GM12878 (cell line): ENCODE results near the gene TBXAS1. TPM values are rescaled to one million over a fixed set of nuclear protein-coding genes. Genes with fewer than 3 reads are reported as not detected.

Source experiments
- ATAC-seq: fragments of 200-7000 bp; cut with Tn5 transposase; 3 replicates; pipeline ENCODE4 v1.9.1; 2020; ENCODE audit warnings: mild to moderate bottlenecking, moderate library complexity
- BruUV-seq: library from RNA; stranded (reverse); fragments of 400-500 nt; replicated peaks from 2 replicates; lab custom pipeline; 2021; lab: Mats Ljungman, UMichigan
- CTCF ChIA-PET: fragments of 300-600 bp; sonication (Branson Sonifier 250); formaldehyde crosslinking; extraction: SDS; loops from one replicate; lab custom pipeline; 2021; ENCODE audit warnings: inconsistent platforms; lab: Yijun Ruan, JAX
- POLR2A ChIA-PET: fragments of 350-600 bp; formaldehyde crosslinking; extraction: SDS; loops from one replicate; lab custom pipeline; 2021; ENCODE audit warnings: inconsistent platforms; lab: Charles Lee
- RAD21 ChIA-PET: fragments of 300-600 bp; sonication (Branson Sonifier 250); formaldehyde crosslinking; loops from one replicate; lab custom pipeline; 2023; ENCODE audit warnings: antibody characterized with exemption; ENCODE audit not compliant: unreplicated experiment; lab: Charles Lee
- SMC1A ChIA-PET: fragments of 300-600 bp; sonication (Branson Sonifier 250); formaldehyde crosslinking; loops from one replicate; lab custom pipeline; 2023; ENCODE audit not compliant: unreplicated experiment, uncharacterized antibody; lab: Charles Lee
- DNase-seq: peaks from one replicate; pipeline ENCODE4 v3.0.0-alpha.2; 2011; ENCODE audit warnings: low read depth, low spot score
- FAIRE-seq: peaks from 3 replicates; lab custom pipeline; 2011; peaks lifted over from hg19 to GRCh38; lab: Jason Lieb, UNC
- H2AFZ ChIP-seq: 2 replicates; pipeline ENCODE4 v1.6.0; 2011; ENCODE audit warnings: low read depth, low read length, control low read depth; ENCODE audit not compliant: control insufficient read depth
- H3K27ac ChIP-seq: 2 replicates; pipeline ENCODE4 v1.5.1; 2011; ENCODE audit warnings: control low read depth; ENCODE audit not compliant: control insufficient read depth, insufficient read depth
- H3K27me3 ChIP-seq, 2 experiments: replicated peaks in 1 of 2; 2 replicates each; pipeline versions ENCODE4 v1.6.0 to v1.6.1; 2011; ENCODE audit warnings: low read length in 1 of 2; ENCODE audit not compliant: control insufficient read depth in 2 of 2, insufficient read depth in 2 of 2
- H3K36me3 ChIP-seq, 2 experiments: 2 replicates each; pipeline ENCODE4 v1.5.1; 2011; ENCODE audit warnings: low read length in 1 of 2; ENCODE audit not compliant: control insufficient read depth in 2 of 2, insufficient read depth in 2 of 2
- H3K4me1 ChIP-seq: 2 replicates; pipeline ENCODE4 v1.6.1; 2011; ENCODE audit warnings: mild to moderate bottlenecking, low read length, moderate library complexity, mixed read lengths; ENCODE audit not compliant: control insufficient read depth, insufficient read depth
- H3K4me2 ChIP-seq: 2 replicates; pipeline ENCODE4 v1.6.0; 2011; ENCODE audit warnings: control low read depth; ENCODE audit not compliant: control insufficient read depth, insufficient read depth
- H3K4me3 ChIP-seq: fragments of 200-600 bp; sonication (generic); 2 replicates; pipeline ENCODE4 v1.5.1; 2016
- H3K79me2 ChIP-seq: 2 replicates; pipeline ENCODE4 v1.6.0; 2011; ENCODE audit warnings: low read length; ENCODE audit not compliant: control insufficient read depth, insufficient read depth
- H3K9ac ChIP-seq: 2 replicates; pipeline ENCODE4 v1.8.0; 2011; ENCODE audit warnings: low read length, control low read depth, mixed read lengths; ENCODE audit not compliant: control insufficient read depth, insufficient read depth
- H3K9me3 ChIP-seq: replicated peaks from 3 replicates; pipeline ENCODE4 v1.5.1; 2011; ENCODE audit warnings: mild to moderate bottlenecking, low read length; ENCODE audit not compliant: control insufficient read depth, insufficient read depth
- H4K20me1 ChIP-seq: 2 replicates; pipeline ENCODE4 v1.6.0; 2011; ENCODE audit not compliant: control insufficient read depth, insufficient read depth
- BCL11A ChIP-seq: IDR thresholded peaks from 2 replicates; pipeline ENCODE4 v1.6.1; 2011; ENCODE audit warnings: low read depth, low read length
- DPF2 ChIP-seq: fragments of 450-650 bp; IDR thresholded peaks from 2 replicates; pipeline ENCODE4 v1.6.1; 2017; ENCODE audit warnings: mild to moderate bottlenecking
- IKZF2 ChIP-seq, 2 experiments: fragments of 450-650 bp; IDR thresholded peaks; 2 replicates each; pipeline ENCODE4 v1.6.1; 2017; ENCODE audit warnings: mild to moderate bottlenecking in 2 of 2, moderate library complexity in 2 of 2
- KDM1A ChIP-seq: fragments of 200-600 bp; sonication (generic); IDR thresholded peaks from 2 replicates; pipeline ENCODE4 v1.6.1; 2016; ENCODE audit warnings: borderline replicate concordance
- LARP7 ChIP-seq: fragments of 450-650 bp; IDR thresholded peaks from 2 replicates; pipeline ENCODE4 v1.6.1; 2017; ENCODE audit warnings: mild to moderate bottlenecking
- NFYB ChIP-seq: IDR thresholded peaks from 2 replicates; pipeline ENCODE4 v1.6.1; 2011; ENCODE audit warnings: low read depth, mild to moderate bottlenecking, low read length, improper control_type of control experiment, moderate library complexity; ENCODE audit not compliant: insufficient read depth
- NRF1 ChIP-seq: conservative IDR thresholded peaks from 2 replicates; pipeline ENCODE4 v1.6.1; 2011; ENCODE audit warnings: mild to moderate bottlenecking, low read depth, low read length, improper control_type of control experiment
- POLR2AphosphoS2 ChIP-seq: IDR thresholded peaks from 2 replicates; pipeline ENCODE4 v1.6.1; 2011; ENCODE audit warnings: low read depth, mild to moderate bottlenecking, low read length, improper control_type of control experiment, moderate library complexity
- WGBS: methylation state at CpG from one replicate; pipeline ENCODE4 v1.1.6; 2016; ENCODE audit warnings: low lambda C conversion rate; ENCODE audit not compliant: insufficient replicate concordance, insufficient coverage; ENCODE audit errors: missing lambda C conversion rate; 5-methylcytosine and 5-hydroxymethylcytosine counted together
- in situ Hi-C: fragments of 300-500 bp; cut with MboI; formaldehyde crosslinking; loops from 9 replicates; pipeline ENCODE4 v1.14.3; 2018; ENCODE audit warnings: mixed read lengths
- intact Hi-C: fragments of 100-400 bp; cut with micrococcal nuclease; formaldehyde crosslinking; loops from one replicate; pipeline ENCODE4 v1.14.2; 2022; ENCODE audit not compliant: unreplicated experiment
- polyA plus RNA-seq, 11 experiments: library from polyadenylated mRNA; depleted of rRNA in 4 of 11; unstranded in 6 of 11; stranded (reverse) in 5 of 11; fragments of >200 nt; fragmentation: Nextera tagmentation in 4 of 11; fragmentation: Illumina TruSeq in 1 of 11; extraction: Ambion mirVana in 4 of 11; extraction: Trizol in 1 of 11; gene quantifications; 1 replicate in 1 of 11; 2 replicates in 10 of 11; pipeline versions ENCODE4 v1.2.1 to v1.2.3, GENCODE V29; 2011 to 2016; ENCODE audit warnings: inconsistent platforms in 2 of 11, missing spikeins in 2 of 11, low read depth in 1 of 11
- total RNA-seq, 4 experiments: library from RNA; depleted of rRNA in 3 of 4; stranded (reverse); fragments of >200 nt in 3 of 4; fragmentation: Illumina TruSeq in 1 of 4; extraction: Trizol in 1 of 4; gene quantifications; 2 replicates each; pipeline versions ENCODE4 v1.2.1 to v1.2.3, GENCODE V29; 2013 to 2021
- TF ChIP-seq, protein P1 (sequence below): IDR thresholded peaks from 2 replicates; pipeline ENCODE4 v1.6.1; 2011; ENCODE audit warnings: borderline replicate concordance, low read depth, mild to moderate bottlenecking, moderate library complexity, low read length; ENCODE audit not compliant: insufficient read depth, poor library complexity, severe bottlenecking
- TF ChIP-seq, protein P2 (sequence below): fragments of 150-350 bp; IDR thresholded peaks from 2 replicates; pipeline ENCODE4 v1.6.1; 2014; ENCODE audit warnings: mild to moderate bottlenecking, low read depth, low read length
- TF ChIP-seq, protein P3 (sequence below): fragments of 450-650 bp; IDR thresholded peaks from 2 replicates; pipeline ENCODE4 v1.6.1; 2016; ENCODE audit warnings: mild to moderate bottlenecking, moderate library complexity, borderline replicate concordance

TBXAS1 gene
- total and polyA plus RNA-seq, 10 of the 15 experiments (the other 5 are each of a cell fraction or from before 2014, with no cell fraction given), result 1.5 to 32.7 (median 16.3) TPM

DNA sequence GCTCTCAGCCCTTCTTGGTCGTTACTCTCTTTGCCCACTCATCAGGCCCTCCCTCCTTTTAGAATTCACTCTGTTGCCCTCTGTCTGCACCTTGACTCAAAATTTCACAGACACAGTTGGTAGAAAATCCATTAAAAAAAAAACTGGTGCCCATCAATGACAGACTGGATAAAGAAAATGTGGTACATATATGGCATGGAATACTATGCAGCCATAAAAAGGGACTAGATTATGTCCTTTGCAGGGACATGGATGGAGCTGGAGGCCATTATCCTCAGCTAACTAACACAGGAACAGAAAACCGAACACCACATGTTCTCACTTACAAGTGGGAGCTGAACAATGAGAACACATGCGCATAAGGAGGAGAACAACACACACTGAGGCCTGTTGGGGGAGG lies 118.0 kb downstream of the TBXAS1 start:
- Histone ChIP-seq H3K9me3 (peaks cover 5% of the 10 kb centered on the region; the same call in 2 of the 3 replicates), H4K20me1 (no peaks in the 10 kb centered on the region), H3K27ac (no peak overlapping the region), H3K27me3 (no peaks in the 10 kb centered on the region), H3K4me3 (no peak overlapping the region), H3K36me3 (no peaks in the 10 kb centered on the region), H3K9ac (no peak overlapping the region), H3K79me2 (no peaks in the 10 kb centered on the region), H2AFZ (no peak overlapping the region), H3K4me2 (no peak overlapping the region), H3K4me1 (no peaks in the 10 kb centered on the region)
- BruUV-seq, result no TSS peak
- DNase-seq (no peak), FAIRE-seq (no peak), ATAC-seq (no peak)
- SMC1A ChIA-PET, result no interaction called here
- intact Hi-C loops, result no loop called here
- TF ChIP-seq POLR2AphosphoS2, result no peak
- no peak for TF ChIP-seq DPF2
- in situ Hi-C loops, result no loop called here
- RAD21 ChIA-PET, result interaction anchor here (0.7 kb wide), 1 partner anchor 13 kb away, joined by 3 read pairs; no protein-coding TSS in a partner anchor
- CTCF ChIA-PET, result no interaction called here
- WGBS, result 85% methylated on average over 3 of the region's 3 CpGs
- POLR2A ChIA-PET, result no interaction called here

DNA sequence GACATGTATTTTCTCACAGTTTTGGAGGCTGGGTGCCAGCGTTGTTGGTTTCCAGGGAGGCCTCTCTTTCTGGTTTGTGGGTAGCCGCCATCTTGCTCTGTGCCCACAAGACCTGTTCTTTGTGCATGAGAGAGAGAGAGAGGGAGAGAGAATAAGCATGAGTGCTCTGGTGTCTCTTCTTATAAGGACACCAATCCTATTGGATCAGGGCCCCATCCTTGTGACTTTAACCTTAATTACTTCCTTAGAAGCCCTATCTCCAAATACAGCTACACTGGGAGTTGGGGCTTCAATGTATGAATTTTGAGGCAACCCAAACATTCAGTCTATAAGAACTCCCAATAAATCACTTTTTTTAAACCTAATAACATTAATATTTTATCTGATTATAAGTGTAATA lies 119.1 kb downstream of the TBXAS1 start:
- ChIA-PET POLR2A (no interaction called here), RAD21 (no interaction called here), SMC1A (no interaction called here), CTCF (no interaction called here)
- H3K9ac ChIP-seq, result no peak overlapping the region
- 96% methylated on average over 2 of the region's 2 CpGs for WGBS
- no peak for DNase-seq
- H3K27ac ChIP-seq, result no peak overlapping the region
- no peaks in the 10 kb centered on the region for H3K4me1 ChIP-seq
- H3K4me2 ChIP-seq, result no peak overlapping the region
- in situ Hi-C loops, result no loop called here
- H3K27me3 ChIP-seq, result no peaks in the 10 kb centered on the region
- no peak for FAIRE-seq
- intact Hi-C loops, result no loop called here
- peaks cover 5% of the 10 kb centered on the region; the same call in 2 of the 3 replicates for H3K9me3 ChIP-seq
- no peaks in the 10 kb centered on the region for H3K36me3 ChIP-seq
- no peak for ATAC-seq
- H3K4me3 ChIP-seq, result no peak overlapping the region
- no peak overlapping the region for H2AFZ ChIP-seq
- no peaks in the 10 kb centered on the region for H4K20me1 ChIP-seq
- no TSS peak for BruUV-seq
- H3K79me2 ChIP-seq, result no peaks in the 10 kb centered on the region
- TF ChIP-seq, protein P1, sequence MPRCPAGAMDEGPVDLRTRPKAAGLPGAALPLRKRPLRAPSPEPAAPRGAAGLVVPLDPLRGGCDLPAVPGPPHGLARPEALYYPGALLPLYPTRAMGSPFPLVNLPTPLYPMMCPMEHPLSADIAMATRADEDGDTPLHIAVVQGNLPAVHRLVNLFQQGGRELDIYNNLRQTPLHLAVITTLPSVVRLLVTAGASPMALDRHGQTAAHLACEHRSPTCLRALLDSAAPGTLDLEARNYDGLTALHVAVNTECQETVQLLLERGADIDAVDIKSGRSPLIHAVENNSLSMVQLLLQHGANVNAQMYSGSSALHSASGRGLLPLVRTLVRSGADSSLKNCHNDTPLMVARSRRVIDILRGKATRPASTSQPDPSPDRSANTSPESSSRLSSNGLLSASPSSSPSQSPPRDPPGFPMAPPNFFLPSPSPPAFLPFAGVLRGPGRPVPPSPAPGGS, result no peak
- TF ChIP-seq BCL11A, result no peak
- TF ChIP-seq NRF1, result no peak
- no peak for TF ChIP-seq NFYB
- no peak for TF ChIP-seq KDM1A
- TF ChIP-seq, protein P2, sequence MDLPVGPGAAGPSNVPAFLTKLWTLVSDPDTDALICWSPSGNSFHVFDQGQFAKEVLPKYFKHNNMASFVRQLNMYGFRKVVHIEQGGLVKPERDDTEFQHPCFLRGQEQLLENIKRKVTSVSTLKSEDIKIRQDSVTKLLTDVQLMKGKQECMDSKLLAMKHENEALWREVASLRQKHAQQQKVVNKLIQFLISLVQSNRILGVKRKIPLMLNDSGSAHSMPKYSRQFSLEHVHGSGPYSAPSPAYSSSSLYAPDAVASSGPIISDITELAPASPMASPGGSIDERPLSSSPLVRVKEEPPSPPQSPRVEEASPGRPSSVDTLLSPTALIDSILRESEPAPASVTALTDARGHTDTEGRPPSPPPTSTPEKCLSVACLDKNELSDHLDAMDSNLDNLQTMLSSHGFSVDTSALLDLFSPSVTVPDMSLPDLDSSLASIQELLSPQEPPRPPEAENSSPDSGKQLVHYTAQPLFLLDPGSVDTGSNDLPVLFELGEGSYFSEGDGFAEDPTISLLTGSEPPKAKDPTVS, result no peak
- TF ChIP-seq DPF2, result no peak
- no peak for TF ChIP-seq LARP7
- TF ChIP-seq IKZF2 (IDR thresholded peaks at IDR 0.05), result no peak
- TF ChIP-seq, protein P3, sequence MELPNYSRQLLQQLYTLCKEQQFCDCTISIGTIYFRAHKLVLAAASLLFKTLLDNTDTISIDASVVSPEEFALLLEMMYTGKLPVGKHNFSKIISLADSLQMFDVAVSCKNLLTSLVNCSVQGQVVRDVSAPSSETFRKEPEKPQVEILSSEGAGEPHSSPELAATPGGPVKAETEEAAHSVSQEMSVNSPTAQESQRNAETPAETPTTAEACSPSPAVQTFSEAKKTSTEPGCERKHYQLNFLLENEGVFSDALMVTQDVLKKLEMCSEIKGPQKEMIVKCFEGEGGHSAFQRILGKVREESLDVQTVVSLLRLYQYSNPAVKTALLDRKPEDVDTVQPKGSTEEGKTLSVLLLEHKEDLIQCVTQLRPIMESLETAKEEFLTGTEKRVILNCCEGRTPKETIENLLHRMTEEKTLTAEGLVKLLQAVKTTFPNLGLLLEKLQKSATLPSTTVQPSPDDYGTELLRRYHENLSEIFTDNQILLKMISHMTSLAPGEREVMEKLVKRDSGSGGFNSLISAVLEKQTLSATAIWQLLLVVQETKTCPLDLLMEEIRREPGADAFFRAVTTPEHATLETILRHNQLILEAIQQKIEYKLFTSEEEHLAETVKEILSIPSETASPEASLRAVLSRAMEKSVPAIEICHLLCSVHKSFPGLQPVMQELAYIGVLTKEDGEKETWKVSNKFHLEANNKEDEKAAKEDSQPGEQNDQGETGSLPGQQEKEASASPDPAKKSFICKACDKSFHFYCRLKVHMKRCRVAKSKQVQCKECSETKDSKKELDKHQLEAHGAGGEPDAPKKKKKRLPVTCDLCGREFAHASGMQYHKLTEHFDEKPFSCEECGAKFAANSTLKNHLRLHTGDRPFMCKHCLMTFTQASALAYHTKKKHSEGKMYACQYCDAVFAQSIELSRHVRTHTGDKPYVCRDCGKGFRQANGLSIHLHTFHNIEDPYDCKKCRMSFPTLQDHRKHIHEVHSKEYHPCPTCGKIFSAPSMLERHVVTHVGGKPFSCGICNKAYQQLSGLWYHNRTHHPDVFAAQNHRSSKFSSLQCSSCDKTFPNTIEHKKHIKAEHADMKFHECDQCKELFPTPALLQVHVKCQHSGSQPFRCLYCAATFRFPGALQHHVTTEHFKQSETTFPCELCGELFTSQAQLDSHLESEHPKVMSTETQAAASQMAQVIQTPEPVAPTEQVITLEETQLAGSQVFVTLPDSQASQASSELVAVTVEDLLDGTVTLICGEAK, result no peak
